Measurements from ENCODE around the gene TSLP.

GRCh38 chr5:111106320-111106948 lies 34.9 kb downstream of the TSLP start:
- TF ChIP-seq, protein P1, sequence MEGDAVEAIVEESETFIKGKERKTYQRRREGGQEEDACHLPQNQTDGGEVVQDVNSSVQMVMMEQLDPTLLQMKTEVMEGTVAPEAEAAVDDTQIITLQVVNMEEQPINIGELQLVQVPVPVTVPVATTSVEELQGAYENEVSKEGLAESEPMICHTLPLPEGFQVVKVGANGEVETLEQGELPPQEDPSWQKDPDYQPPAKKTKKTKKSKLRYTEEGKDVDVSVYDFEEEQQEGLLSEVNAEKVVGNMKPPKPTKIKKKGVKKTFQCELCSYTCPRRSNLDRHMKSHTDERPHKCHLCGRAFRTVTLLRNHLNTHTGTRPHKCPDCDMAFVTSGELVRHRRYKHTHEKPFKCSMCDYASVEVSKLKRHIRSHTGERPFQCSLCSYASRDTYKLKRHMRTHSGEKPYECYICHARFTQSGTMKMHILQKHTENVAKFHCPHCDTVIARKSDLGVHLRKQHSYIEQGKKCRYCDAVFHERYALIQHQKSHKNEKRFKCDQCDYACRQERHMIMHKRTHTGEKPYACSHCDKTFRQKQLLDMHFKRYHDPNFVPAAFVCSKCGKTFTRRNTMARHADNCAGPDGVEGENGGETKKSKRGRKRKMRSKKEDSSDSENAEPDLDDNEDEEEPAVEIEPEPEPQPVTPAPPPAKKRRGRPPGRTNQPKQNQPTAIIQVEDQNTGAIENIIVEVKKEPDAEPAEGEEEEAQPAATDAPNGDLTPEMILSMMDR (IDR thresholded peaks at IDR 0.05), result no peak
- TF ChIP-seq POLR2AphosphoS5 (IDR thresholded peaks at IDR 0.05; ENCODE audit: low read depth, low read length) (no peak), TCF7L2 (IDR thresholded peaks at IDR 0.05; ENCODE audit: low read depth, low read length) (no peak)
- TF ChIP-seq, protein P2, sequence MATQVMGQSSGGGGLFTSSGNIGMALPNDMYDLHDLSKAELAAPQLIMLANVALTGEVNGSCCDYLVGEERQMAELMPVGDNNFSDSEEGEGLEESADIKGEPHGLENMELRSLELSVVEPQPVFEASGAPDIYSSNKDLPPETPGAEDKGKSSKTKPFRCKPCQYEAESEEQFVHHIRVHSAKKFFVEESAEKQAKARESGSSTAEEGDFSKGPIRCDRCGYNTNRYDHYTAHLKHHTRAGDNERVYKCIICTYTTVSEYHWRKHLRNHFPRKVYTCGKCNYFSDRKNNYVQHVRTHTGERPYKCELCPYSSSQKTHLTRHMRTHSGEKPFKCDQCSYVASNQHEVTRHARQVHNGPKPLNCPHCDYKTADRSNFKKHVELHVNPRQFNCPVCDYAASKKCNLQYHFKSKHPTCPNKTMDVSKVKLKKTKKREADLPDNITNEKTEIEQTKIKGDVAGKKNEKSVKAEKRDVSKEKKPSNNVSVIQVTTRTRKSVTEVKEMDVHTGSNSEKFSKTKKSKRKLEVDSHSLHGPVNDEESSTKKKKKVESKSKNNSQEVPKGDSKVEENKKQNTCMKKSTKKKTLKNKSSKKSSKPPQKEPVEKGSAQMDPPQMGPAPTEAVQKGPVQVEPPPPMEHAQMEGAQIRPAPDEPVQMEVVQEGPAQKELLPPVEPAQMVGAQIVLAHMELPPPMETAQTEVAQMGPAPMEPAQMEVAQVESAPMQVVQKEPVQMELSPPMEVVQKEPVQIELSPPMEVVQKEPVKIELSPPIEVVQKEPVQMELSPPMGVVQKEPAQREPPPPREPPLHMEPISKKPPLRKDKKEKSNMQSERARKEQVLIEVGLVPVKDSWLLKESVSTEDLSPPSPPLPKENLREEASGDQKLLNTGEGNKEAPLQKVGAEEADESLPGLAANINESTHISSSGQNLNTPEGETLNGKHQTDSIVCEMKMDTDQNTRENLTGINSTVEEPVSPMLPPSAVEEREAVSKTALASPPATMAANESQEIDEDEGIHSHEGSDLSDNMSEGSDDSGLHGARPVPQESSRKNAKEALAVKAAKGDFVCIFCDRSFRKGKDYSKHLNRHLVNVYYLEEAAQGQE (IDR thresholded peaks at IDR 0.05; ENCODE audit: insufficient read depth in 1 of 2, low read depth in 2 of 2, low read length in 1 of 2), result no peak

Data from Panc1 (cell line).